Measurements from ENCODE around the gene LIPI.

LIPI gene

GRCh38 chr21:14084701-14085100 is 126.1 kb downstream of the LIPI start:
- H3K27me3 ChIP-seq (ENCODE audit: low read depth, low read length), result no peaks in the 10 kb centered on the region

GRCh38 chr21:14084068-14084501 is 126.7 kb downstream of the LIPI start:
- TF ChIP-seq EZH2phosphoT487 (IDR thresholded peaks at IDR 0.05; ENCODE audit: low read depth) (no peak), CTCF (IDR thresholded peaks at IDR 0.05; ENCODE audit: low read depth, low read length) (no peak)
- no peak overlapping the region for H3K4me3 ChIP-seq (ENCODE audit: low read length)
- H3K79me2 ChIP-seq (ENCODE audit: low read length), result no peaks in the 10 kb centered on the region
- H3K36me3 ChIP-seq (replicated peaks; ENCODE audit: low read depth, low read length), result peaks cover 4% of the 10 kb centered on the region
- no peak overlapping the region for H3K27ac ChIP-seq (ENCODE audit: low read length)
- no peaks in the 10 kb centered on the region for H3K9me3 ChIP-seq (ENCODE audit: insufficient read depth, low read length)
- H3K27me3 ChIP-seq (ENCODE audit: low read depth, low read length), result no peaks in the 10 kb centered on the region
- H3K4me2 ChIP-seq (ENCODE audit: low read length), result no peak overlapping the region
- peaks cover 15% of the 10 kb centered on the region for H3K4me1 ChIP-seq (ENCODE audit: low read length)
- H3K9ac ChIP-seq (ENCODE audit: low read length), result no peak overlapping the region
- no peaks in the 10 kb centered on the region for H4K20me1 ChIP-seq (ENCODE audit: insufficient read depth, low read length)
- H2AFZ ChIP-seq (ENCODE audit: low read depth, low read length), result no peak overlapping the region

More at GRCh38 chr21:14084701-14085100, 126.1 kb downstream of the LIPI start:
- Histone ChIP-seq H3K4me3 (ENCODE audit: low read length) (no peak overlapping the region), H3K4me1 (ENCODE audit: low read length) (peaks cover 15% of the 10 kb centered on the region), H2AFZ (ENCODE audit: low read depth, low read length) (no peak overlapping the region), H3K79me2 (ENCODE audit: low read length) (no peaks in the 10 kb centered on the region), H3K9me3 (ENCODE audit: insufficient read depth, low read length) (no peaks in the 10 kb centered on the region), H3K9ac (ENCODE audit: low read length) (no peak overlapping the region), H3K4me2 (ENCODE audit: low read length) (no peak overlapping the region), H3K36me3 (replicated peaks; ENCODE audit: low read depth, low read length) (peaks cover 4% of the 10 kb centered on the region), H4K20me1 (ENCODE audit: insufficient read depth, low read length) (no peaks in the 10 kb centered on the region), H3K27ac (ENCODE audit: low read length) (no peak overlapping the region)
- TF ChIP-seq CTCF (IDR thresholded peaks at IDR 0.05; ENCODE audit: low read depth, low read length) (no peak), EZH2phosphoT487 (IDR thresholded peaks at IDR 0.05; ENCODE audit: low read depth) (no peak)

GRCh38 chr21:14080764-14081096 is 130.0 kb downstream of the LIPI start:
- H3K4me1 ChIP-seq (ENCODE audit: low read length), result no peaks in the 10 kb centered on the region
- H3K9ac ChIP-seq (ENCODE audit: low read length), result no peak overlapping the region
- no peaks in the 10 kb centered on the region for H3K27me3 ChIP-seq (ENCODE audit: low read depth, low read length)
- H3K9me3 ChIP-seq (ENCODE audit: insufficient read depth, low read length), result no peaks in the 10 kb centered on the region
- H3K79me2 ChIP-seq (ENCODE audit: low read length), result no peaks in the 10 kb centered on the region
- H3K36me3 ChIP-seq (replicated peaks; ENCODE audit: low read depth, low read length), result peaks cover 4% of the 10 kb centered on the region
- no peak overlapping the region for H3K27ac ChIP-seq (ENCODE audit: low read length)
- H2AFZ ChIP-seq (ENCODE audit: low read depth, low read length), result no peak overlapping the region
- no peak overlapping the region for H3K4me3 ChIP-seq (ENCODE audit: low read length)
- TF ChIP-seq CTCF (IDR thresholded peaks at IDR 0.05; ENCODE audit: low read depth, low read length) (no peak), EZH2phosphoT487 (IDR thresholded peaks at IDR 0.05; ENCODE audit: low read depth) (no peak)
- H4K20me1 ChIP-seq (ENCODE audit: insufficient read depth, low read length), result no peaks in the 10 kb centered on the region
- no peak overlapping the region for H3K4me2 ChIP-seq (ENCODE audit: low read length)

GRCh38 chr21:14080040-14080763 is 130.6 kb downstream of the LIPI start:
- Histone ChIP-seq H3K27me3 (ENCODE audit: low read depth, low read length) (no peaks in the 10 kb centered on the region), H3K27ac (ENCODE audit: low read length) (no peak overlapping the region), H3K9me3 (ENCODE audit: insufficient read depth, low read length) (no peaks in the 10 kb centered on the region), H3K79me2 (ENCODE audit: low read length) (no peaks in the 10 kb centered on the region), H3K4me3 (ENCODE audit: low read length) (no peak overlapping the region), H4K20me1 (ENCODE audit: insufficient read depth, low read length) (no peaks in the 10 kb centered on the region), H3K9ac (ENCODE audit: low read length) (no peak overlapping the region), H2AFZ (ENCODE audit: low read depth, low read length) (no peak overlapping the region), H3K4me1 (ENCODE audit: low read length) (no peaks in the 10 kb centered on the region), H3K4me2 (ENCODE audit: low read length) (no peak overlapping the region), H3K36me3 (replicated peaks; ENCODE audit: low read depth, low read length) (peaks cover 4% of the 10 kb centered on the region)
- TF ChIP-seq EZH2phosphoT487 (IDR thresholded peaks at IDR 0.05; ENCODE audit: low read depth), result no peak
- TF ChIP-seq CTCF (IDR thresholded peaks at IDR 0.05; ENCODE audit: low read depth, low read length), result no peak

Measured in OCI-LY3 (cell line).